Measurements from ENCODE around the gene SSH2. TPM values are rescaled to one million over a fixed set of nuclear protein-coding genes. Genes with fewer than 3 reads are reported as not detected.

The SSH2 gene
- total and polyA plus RNA-seq, 4 donors, result 7.5 to 14.1 (median 11.2) TPM

DNA sequence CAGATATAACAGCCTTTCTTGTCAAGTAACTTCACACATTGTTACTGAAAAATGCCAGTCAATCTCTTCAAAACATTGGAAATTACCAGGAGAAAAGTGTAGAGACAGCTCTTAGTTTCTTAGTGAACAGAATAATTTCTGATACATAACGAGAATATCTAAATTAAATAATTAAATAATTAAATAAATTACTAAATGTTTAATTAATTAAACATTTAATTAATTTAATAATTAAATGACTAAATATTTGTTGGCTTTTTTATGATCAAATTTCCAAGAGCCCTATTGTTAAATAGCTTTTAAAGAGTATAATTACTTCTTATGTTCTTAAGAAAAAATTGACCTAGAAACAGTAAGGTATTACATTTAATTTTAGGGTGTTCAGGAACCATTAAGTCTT lies 129.6 kb downstream of the SSH2 start:
- no peak overlapping the region for H3K9ac ChIP-seq (ENCODE audit: low read depth in 1 of 2, low read length in 2 of 2)
- TF ChIP-seq YY1 (IDR thresholded peaks at IDR 0.05) (no peak), RXRA (IDR thresholded peaks at IDR 0.05) (no peak), GABPA (IDR thresholded peaks at IDR 0.05 in 1 of 2, conservative IDR thresholded peaks at IDR 0.05 in 1 of 2) (no peak), SP1 (IDR thresholded peaks at IDR 0.05) (no peak)
- TF ChIP-seq, protein P1, sequence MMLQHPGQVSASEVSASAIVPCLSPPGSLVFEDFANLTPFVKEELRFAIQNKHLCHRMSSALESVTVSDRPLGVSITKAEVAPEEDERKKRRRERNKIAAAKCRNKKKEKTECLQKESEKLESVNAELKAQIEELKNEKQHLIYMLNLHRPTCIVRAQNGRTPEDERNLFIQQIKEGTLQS (IDR thresholded peaks at IDR 0.05), result no peak
- 98% methylated on average over 1 of the region's 1 CpG for WGBS
- no peaks in the 10 kb centered on the region for H3K36me3 ChIP-seq (ENCODE audit: control insufficient read depth in 4 of 4, insufficient read depth in 3 of 4, low read depth in 1 of 4, low read length in 3 of 4)
- no peak overlapping the region for H3K27ac ChIP-seq (ENCODE audit: low read depth in 1 of 2, low read length in 2 of 2)
- H3K27me3 ChIP-seq (ENCODE audit: control insufficient read depth in 4 of 4, insufficient read depth in 4 of 4, low read length in 3 of 4), result no peaks in the 10 kb centered on the region
- no peak for DNase-seq (ENCODE audit: low spot score)
- no peaks in the 10 kb centered on the region for H3K9me3 ChIP-seq (ENCODE audit: control insufficient read depth in 4 of 4, low read length in 3 of 4)
- H3K4me3 ChIP-seq (ENCODE audit: low read depth in 1 of 3, low read length in 3 of 3), result no peak overlapping the region
- no peaks in the 10 kb centered on the region for H3K4me1 ChIP-seq (ENCODE audit: control insufficient read depth in 4 of 4, insufficient read depth in 4 of 4, low read length in 3 of 4)

- H3K27ac ChIP-seq (ENCODE audit: low read depth in 1 of 2, low read length in 2 of 2), result no peak overlapping the region
- no peaks in the 10 kb centered on the region for H3K9me3 ChIP-seq (ENCODE audit: control insufficient read depth in 4 of 4, low read length in 3 of 4)
- H3K36me3 ChIP-seq (ENCODE audit: control insufficient read depth in 4 of 4, insufficient read depth in 3 of 4, low read depth in 1 of 4, low read length in 3 of 4), result no peaks in the 10 kb centered on the region
- DNase-seq (ENCODE audit: low spot score), result no peak
- 97% methylated on average over 2 of the region's 2 CpGs for WGBS
- TF ChIP-seq, protein P2, sequence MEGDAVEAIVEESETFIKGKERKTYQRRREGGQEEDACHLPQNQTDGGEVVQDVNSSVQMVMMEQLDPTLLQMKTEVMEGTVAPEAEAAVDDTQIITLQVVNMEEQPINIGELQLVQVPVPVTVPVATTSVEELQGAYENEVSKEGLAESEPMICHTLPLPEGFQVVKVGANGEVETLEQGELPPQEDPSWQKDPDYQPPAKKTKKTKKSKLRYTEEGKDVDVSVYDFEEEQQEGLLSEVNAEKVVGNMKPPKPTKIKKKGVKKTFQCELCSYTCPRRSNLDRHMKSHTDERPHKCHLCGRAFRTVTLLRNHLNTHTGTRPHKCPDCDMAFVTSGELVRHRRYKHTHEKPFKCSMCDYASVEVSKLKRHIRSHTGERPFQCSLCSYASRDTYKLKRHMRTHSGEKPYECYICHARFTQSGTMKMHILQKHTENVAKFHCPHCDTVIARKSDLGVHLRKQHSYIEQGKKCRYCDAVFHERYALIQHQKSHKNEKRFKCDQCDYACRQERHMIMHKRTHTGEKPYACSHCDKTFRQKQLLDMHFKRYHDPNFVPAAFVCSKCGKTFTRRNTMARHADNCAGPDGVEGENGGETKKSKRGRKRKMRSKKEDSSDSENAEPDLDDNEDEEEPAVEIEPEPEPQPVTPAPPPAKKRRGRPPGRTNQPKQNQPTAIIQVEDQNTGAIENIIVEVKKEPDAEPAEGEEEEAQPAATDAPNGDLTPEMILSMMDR (IDR thresholded peaks at IDR 0.05; ENCODE audit: low read depth, low read length, missing input control), result no peak
- TF ChIP-seq REST (IDR thresholded peaks at IDR 0.05), result no peak
- TF ChIP-seq JUND (IDR thresholded peaks at IDR 0.05), result no peak
- no peak for TF ChIP-seq EGR1 (IDR thresholded peaks at IDR 0.05; ENCODE audit: low read depth in 2 of 2)
- TF ChIP-seq SP1 (IDR thresholded peaks at IDR 0.05), result no peak
- no peak for TF ChIP-seq FOXA1 (IDR thresholded peaks at IDR 0.05)
- no peak for TF ChIP-seq HNF4G (IDR thresholded peaks at IDR 0.05)
- TF ChIP-seq FOXA2 (IDR thresholded peaks at IDR 0.05), result no peak
- no peak for TF ChIP-seq TAF1 (conservative IDR thresholded peaks at IDR 0.05)
- TF ChIP-seq, protein P3, sequence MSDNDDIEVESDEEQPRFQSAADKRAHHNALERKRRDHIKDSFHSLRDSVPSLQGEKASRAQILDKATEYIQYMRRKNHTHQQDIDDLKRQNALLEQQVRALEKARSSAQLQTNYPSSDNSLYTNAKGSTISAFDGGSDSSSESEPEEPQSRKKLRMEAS (IDR thresholded peaks at IDR 0.05), result no peak
- TF ChIP-seq RXRA (IDR thresholded peaks at IDR 0.05), result no peak
- TF ChIP-seq YY1 (IDR thresholded peaks at IDR 0.05), result no peak
- no peak for TF ChIP-seq GABPA (IDR thresholded peaks at IDR 0.05 in 1 of 2, conservative IDR thresholded peaks at IDR 0.05 in 1 of 2)
- no peak for TF ChIP-seq RAD21 (IDR thresholded peaks at IDR 0.05)
- no peak for TF ChIP-seq NR2F2 (IDR thresholded peaks at IDR 0.05)
- no peak for TF ChIP-seq ZBTB33 (IDR thresholded peaks at IDR 0.05)
- TF ChIP-seq, protein P1 (IDR thresholded peaks at IDR 0.05), result no peak
- no peaks in the 10 kb centered on the region for H3K4me1 ChIP-seq (ENCODE audit: control insufficient read depth in 4 of 4, insufficient read depth in 4 of 4, low read length in 3 of 4)
- H3K9ac ChIP-seq (ENCODE audit: low read depth in 1 of 2, low read length in 2 of 2), result no peak overlapping the region
- no peaks in the 10 kb centered on the region for H3K27me3 ChIP-seq (ENCODE audit: control insufficient read depth in 4 of 4, insufficient read depth in 4 of 4, low read length in 3 of 4)
- no peak overlapping the region for H3K4me3 ChIP-seq (ENCODE audit: low read depth in 1 of 3, low read length in 3 of 3)
These were observed 133.4 kb downstream of the SSH2 start for GRCh38 chr17:29796652-29797051.
